ENCODE measurements around the gene KCNJ9. TPM values are rescaled to one million over a fixed set of nuclear protein-coding genes. Genes with fewer than 3 reads are reported as not detected.
A peak's percentile ranks its signal among the peaks of the same experiment; 100 is the strongest.

Gene KCNJ9
- total RNA-seq, 1 donor from 2014 or later, result not detected

DNA sequence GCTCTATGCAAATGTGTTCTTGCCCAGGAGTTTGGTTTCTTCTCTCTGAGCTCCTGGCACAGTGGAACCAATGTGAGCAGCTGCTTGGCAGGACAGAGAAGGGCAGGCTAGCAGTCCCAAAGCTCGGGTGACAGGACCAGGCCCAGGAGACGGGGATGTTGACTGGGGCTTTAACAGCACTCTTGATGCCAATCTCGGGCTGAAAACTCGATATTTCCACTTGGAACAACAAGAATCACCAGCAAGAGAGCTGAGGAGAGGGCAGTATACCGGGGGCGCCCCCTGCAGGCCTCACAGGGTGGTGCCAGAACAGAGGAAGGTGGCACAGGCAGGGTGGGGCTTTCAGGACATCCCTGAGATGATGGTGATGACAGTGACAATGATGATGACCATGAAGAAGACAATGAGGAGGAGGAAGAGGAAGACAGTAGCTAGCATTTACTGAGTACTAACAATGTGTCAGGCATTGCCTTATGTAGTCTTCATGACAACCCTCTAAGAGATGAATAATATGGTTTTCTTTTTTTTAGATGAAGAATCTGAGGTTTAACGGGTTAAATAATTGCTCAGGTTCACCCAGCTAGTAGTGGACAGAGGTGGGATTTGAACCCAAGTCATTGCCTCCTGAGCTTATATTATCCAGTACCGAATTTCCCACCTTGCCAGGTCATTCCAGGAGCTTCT lies 2.7 kb upstream of the KCNJ9 start:
- Mint-ChIP-seq H3K9me3 (ENCODE audit: unreplicated experiment) (no peaks in the 10 kb centered on the region), H3K36me3 (ENCODE audit: unreplicated experiment) (no peaks in the 10 kb centered on the region), H3K4me1 (ENCODE audit: unreplicated experiment) (peaks cover 9% of the 10 kb centered on the region), H3K4me3 (ENCODE audit: unreplicated experiment) (no peak overlapping the region), H3K27ac (ENCODE audit: unreplicated experiment) (no peak overlapping the region), H3K27me3 (ENCODE audit: unreplicated experiment) (peaks cover 86% of the 10 kb centered on the region)
- no peak for DNase-seq (ENCODE audit: extremely low spot score, unreplicated experiment)
- peak; percentile 60 for TF ChIP-seq CTCF (IDR thresholded peaks at IDR 0.05)

- Mint-ChIP-seq H3K27ac (ENCODE audit: unreplicated experiment) (no peak overlapping the region), H3K4me3 (ENCODE audit: unreplicated experiment) (no peak overlapping the region), H3K27me3 (ENCODE audit: unreplicated experiment) (peaks cover 86% of the 10 kb centered on the region), H3K4me1 (ENCODE audit: unreplicated experiment) (peaks cover 9% of the 10 kb centered on the region), H3K9me3 (ENCODE audit: unreplicated experiment) (no peaks in the 10 kb centered on the region), H3K36me3 (ENCODE audit: unreplicated experiment) (no peaks in the 10 kb centered on the region)
- TF ChIP-seq CTCF (IDR thresholded peaks at IDR 0.05), result no peak
- DNase-seq (ENCODE audit: extremely low spot score, unreplicated experiment), result no peak
Observed at GRCh38 chr1:160079448-160079847, 1.9 kb upstream of the KCNJ9 start.

GRCh38 chr1:160080381-160081100 lies 797 bp upstream of the KCNJ9 start:
- Mint-ChIP-seq H3K9me3 (ENCODE audit: unreplicated experiment) (no peaks in the 10 kb centered on the region), H3K4me3 (ENCODE audit: unreplicated experiment) (no peak overlapping the region), H3K4me1 (ENCODE audit: unreplicated experiment) (peaks cover 10% of the 10 kb centered on the region), H3K36me3 (ENCODE audit: unreplicated experiment) (no peaks in the 10 kb centered on the region), H3K27ac (ENCODE audit: unreplicated experiment) (no peak overlapping the region), H3K27me3 (ENCODE audit: unreplicated experiment) (peaks cover 75% of the 10 kb centered on the region)
- DNase-seq (ENCODE audit: extremely low spot score, unreplicated experiment), result no peak
- TF ChIP-seq CTCF (IDR thresholded peaks at IDR 0.05), result no peak

DNA sequence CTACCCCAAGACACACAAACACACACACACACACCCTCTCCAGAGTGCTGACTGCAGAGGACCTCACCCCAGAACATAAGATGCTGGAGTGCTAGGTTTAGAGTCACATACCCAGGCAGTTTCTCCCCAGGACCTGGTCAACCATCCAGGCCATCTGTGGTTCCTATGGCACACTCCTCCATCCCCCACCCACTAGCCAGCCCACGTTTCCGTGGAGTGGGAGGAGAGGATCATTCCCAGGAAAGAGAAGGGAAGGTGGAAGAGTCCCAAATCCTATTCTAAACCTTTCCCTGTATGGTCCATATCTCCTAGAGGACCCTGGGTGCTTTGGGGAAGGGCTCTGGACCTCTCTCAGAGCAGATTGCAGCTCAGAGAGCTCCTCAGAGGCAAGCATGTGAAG lies 1.1 kb downstream of the KCNJ9 start:
- Mint-ChIP-seq H3K4me3 (ENCODE audit: unreplicated experiment) (no peak overlapping the region), H3K9me3 (ENCODE audit: unreplicated experiment) (no peaks in the 10 kb centered on the region), H3K27me3 (ENCODE audit: unreplicated experiment) (peaks cover 56% of the 10 kb centered on the region), H3K27ac (ENCODE audit: unreplicated experiment) (no peak overlapping the region), H3K4me1 (ENCODE audit: unreplicated experiment) (peaks cover 16% of the 10 kb centered on the region), H3K36me3 (ENCODE audit: unreplicated experiment) (no peaks in the 10 kb centered on the region)
- DNase-seq (ENCODE audit: extremely low spot score, unreplicated experiment), result no peak
- TF ChIP-seq CTCF (IDR thresholded peaks at IDR 0.05), result no peak

GRCh38 chr1:160082926-160083325 lies 1.6 kb downstream of the KCNJ9 start:
- peaks cover 54% of the 10 kb centered on the region for H3K27me3 Mint-ChIP-seq (ENCODE audit: unreplicated experiment)
- TF ChIP-seq CTCF (IDR thresholded peaks at IDR 0.05), result no peak
- DNase-seq (ENCODE audit: extremely low spot score, unreplicated experiment), result no peak
- H3K36me3 Mint-ChIP-seq (ENCODE audit: unreplicated experiment), result no peaks in the 10 kb centered on the region
- peaks cover 16% of the 10 kb centered on the region for H3K4me1 Mint-ChIP-seq (ENCODE audit: unreplicated experiment)
- no peak overlapping the region for H3K27ac Mint-ChIP-seq (ENCODE audit: unreplicated experiment)
- H3K9me3 Mint-ChIP-seq (ENCODE audit: unreplicated experiment), result no peaks in the 10 kb centered on the region
- H3K4me3 Mint-ChIP-seq (ENCODE audit: unreplicated experiment), result no peak overlapping the region
